ENCODE results near the gene FOXL3.
"Not testable (repeated sequence)": the region's sequence is repeated elsewhere in the genome, so short reads cannot be mapped to it uniquely, and the experiment has no call there.

FOXL3 gene

DNA sequence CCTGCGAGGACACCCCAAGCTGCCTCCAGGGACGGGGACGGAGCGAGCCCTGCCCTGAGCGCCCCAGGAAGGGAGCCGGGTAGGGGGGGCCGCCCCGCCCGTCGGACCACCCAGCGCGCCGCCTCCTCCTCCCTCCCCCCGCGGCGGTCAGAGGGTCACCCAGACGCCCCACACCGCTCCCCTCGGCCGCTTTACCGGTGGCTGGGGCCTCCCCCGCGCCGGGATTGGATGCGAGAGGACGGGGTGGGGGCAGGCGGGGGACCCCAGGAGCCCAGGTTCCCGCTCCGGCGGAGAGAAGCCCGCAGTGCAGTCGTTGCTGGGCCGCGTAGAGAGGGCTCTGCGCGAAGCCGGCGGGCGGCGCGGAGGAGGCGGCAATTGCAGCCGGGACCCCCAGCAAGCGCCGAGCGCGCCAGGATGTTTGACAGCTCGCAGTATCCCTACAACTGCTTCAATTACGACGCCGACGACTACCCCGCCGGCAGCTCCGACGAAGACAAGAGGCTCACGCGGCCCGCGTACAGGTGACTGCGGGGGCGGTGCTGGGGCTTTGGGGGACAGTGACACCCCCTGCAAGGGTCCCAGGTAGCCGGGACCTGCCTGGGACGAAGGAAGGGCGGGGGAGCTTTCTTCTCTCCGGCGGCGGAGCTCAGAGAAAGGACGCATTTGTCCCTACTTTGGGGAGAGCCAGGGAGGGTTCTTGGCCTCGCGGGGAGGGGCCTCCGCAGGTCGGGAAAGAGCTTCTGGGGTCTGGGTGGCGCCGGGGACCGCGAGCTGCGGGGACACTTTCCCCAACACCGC lies at the start of gene FOXL3:
TSS of gene FOXL3 (plus strand) at position 415 of the 798 bp plus-strand sequence. CDS start at position 415, 0 bp downstream.
- no peak for DNase-seq (ENCODE audit: extremely low read depth, insufficient read length)
- H3K36me3 ChIP-seq (ENCODE audit: control insufficient read depth, insufficient read depth, low read length): no peaks in the 10 kb centered on the region
- H3K4me3 ChIP-seq (replicated peaks; ENCODE audit: low read depth, low read length): no peak within 1 kb of the TSS
- no peaks in the 10 kb centered on the region for H3K27me3 ChIP-seq (replicated peaks; ENCODE audit: control insufficient read depth, insufficient read depth, low read length)
- TF ChIP-seq, protein P1, sequence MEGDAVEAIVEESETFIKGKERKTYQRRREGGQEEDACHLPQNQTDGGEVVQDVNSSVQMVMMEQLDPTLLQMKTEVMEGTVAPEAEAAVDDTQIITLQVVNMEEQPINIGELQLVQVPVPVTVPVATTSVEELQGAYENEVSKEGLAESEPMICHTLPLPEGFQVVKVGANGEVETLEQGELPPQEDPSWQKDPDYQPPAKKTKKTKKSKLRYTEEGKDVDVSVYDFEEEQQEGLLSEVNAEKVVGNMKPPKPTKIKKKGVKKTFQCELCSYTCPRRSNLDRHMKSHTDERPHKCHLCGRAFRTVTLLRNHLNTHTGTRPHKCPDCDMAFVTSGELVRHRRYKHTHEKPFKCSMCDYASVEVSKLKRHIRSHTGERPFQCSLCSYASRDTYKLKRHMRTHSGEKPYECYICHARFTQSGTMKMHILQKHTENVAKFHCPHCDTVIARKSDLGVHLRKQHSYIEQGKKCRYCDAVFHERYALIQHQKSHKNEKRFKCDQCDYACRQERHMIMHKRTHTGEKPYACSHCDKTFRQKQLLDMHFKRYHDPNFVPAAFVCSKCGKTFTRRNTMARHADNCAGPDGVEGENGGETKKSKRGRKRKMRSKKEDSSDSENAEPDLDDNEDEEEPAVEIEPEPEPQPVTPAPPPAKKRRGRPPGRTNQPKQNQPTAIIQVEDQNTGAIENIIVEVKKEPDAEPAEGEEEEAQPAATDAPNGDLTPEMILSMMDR (IDR thresholded peaks at IDR 0.05; ENCODE audit: insufficient read depth, low read length, poor library complexity, severe bottlenecking): no peak

DNA sequence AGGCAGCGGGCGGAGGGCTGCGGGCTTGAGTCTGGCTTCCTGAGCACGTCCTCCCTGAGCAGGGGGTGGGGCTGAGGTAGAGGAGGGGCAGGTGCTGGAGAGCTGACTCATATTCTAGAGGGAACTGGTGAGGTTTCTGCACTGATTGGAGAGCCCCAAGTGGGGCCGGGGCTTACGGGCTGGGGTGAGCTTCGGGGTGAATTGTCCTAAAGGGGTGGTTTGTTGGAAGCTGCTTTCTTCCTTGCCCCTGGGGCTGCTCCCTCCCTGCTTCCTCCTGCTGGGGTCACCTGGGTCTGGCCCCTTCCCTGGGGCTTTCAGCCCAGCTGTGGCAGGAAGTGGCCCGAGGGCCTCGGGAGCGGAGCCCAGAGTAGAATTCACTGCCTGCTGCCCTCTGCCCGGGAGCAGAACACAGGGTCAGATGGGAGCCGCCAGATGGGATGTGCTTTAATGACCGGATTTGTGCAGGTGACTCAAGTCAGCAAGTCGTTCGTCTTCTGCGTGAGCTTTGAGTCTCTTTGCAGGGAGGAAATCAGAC lies 49.0 kb upstream of the FOXL3 start:
- H3K36me3 ChIP-seq (ENCODE audit: control insufficient read depth, insufficient read depth, low read length): no peaks in the 10 kb centered on the region
- no peak overlapping the region for H3K4me3 ChIP-seq (replicated peaks; ENCODE audit: low read depth, low read length)
- TF ChIP-seq, protein P1 (IDR thresholded peaks at IDR 0.05; ENCODE audit: insufficient read depth, low read length, poor library complexity, severe bottlenecking): no peak
- no peak for DNase-seq (ENCODE audit: extremely low read depth, insufficient read length)
- no peaks in the 10 kb centered on the region for H3K27me3 ChIP-seq (replicated peaks; ENCODE audit: control insufficient read depth, insufficient read depth, low read length)

DNA sequence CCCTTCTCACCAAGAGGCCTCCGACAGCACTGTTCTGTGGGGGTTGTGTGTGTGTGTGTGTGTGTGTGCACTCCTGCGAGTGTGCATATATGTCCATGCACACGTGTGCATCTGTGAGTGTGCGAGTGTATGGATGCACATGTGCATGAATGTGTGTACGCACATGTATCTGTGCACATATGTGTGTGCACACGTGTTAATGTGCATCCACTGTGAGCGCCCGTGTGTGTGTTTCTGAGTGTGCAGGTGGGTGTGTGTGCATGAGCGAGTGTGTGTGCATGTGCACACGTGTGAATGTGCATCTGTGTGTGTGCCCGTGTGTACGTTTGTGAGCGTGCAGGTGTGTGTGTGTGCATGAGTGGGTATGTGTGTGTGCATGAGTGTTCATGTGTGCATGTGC lies 48.5 kb upstream of the FOXL3 start:
- DNase-seq (ENCODE audit: extremely low read depth, insufficient read length): no peak
- TF ChIP-seq, protein P1 (IDR thresholded peaks at IDR 0.05; ENCODE audit: insufficient read depth, low read length, poor library complexity, severe bottlenecking): no peak
- H3K27me3 ChIP-seq (replicated peaks; ENCODE audit: control insufficient read depth, insufficient read depth, low read length): no peaks in the 10 kb centered on the region
- H3K4me3 ChIP-seq (replicated peaks; ENCODE audit: low read depth, low read length): no peak overlapping the region
- no peaks in the 10 kb centered on the region for H3K36me3 ChIP-seq (ENCODE audit: control insufficient read depth, insufficient read depth, low read length)

DNA sequence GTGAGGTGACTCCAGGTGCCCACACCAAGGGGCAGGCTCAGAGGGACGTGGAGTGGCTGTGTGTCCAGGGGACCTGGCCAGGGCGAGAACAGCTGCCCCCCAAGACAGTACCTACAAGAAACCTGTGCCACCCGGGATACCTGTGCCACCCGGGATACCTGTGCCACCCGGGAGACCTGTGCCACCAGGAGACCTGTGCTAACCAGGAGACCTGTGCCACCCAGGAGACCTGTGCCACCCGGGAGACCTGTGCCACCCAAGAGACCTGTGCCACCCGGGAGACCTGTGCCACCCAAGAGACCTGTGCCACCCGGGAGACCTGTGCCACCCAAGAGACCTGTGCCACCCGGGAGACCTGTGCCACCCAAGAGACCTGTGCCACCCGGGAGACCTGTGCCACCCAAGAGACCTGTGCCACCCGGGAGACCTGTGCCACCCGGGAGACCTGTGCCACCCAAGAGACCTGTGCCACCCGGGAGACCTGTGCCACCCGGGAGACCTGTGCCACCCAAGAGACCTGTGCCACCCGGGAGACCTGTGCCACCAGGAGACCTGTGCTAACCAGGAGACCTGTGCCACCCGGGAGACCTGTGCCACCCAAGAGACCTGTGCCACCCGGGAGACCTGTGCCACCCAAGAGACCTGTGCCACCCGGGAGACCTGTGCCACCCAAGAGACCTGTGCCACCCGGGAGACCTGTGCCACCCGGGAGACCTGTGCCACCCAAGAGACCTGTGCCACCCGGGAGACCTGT lies 47.0 kb upstream of the FOXL3 start:
- H3K36me3 ChIP-seq (ENCODE audit: control insufficient read depth, insufficient read depth, low read length); H3K27me3 ChIP-seq (replicated peaks; ENCODE audit: control insufficient read depth, insufficient read depth, low read length); DNase-seq (ENCODE audit: extremely low read depth, insufficient read length); H3K4me3 ChIP-seq (replicated peaks; ENCODE audit: low read depth, low read length): not testable (repeated sequence)

DNA sequence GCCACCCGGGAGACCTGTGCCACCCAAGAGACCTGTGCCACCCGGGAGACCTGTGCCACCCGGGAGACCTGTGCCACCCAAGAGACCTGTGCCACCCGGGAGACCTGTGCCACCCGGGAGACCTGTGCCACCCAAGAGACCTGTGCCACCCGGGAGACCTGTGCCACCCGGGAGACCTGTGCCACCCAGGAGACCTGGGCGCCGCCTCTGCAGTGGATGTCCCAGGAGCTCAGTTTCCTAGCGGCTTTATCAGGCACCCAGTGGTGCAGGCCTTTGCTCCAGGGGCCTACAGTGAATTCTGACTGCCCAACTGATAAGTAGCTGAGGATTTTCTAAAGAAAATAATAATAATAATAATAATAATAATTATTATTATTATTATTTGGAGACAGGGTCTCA lies 46.4 kb upstream of the FOXL3 start:
- DNase-seq (ENCODE audit: extremely low read depth, insufficient read length); H3K27me3 ChIP-seq (replicated peaks; ENCODE audit: control insufficient read depth, insufficient read depth, low read length); H3K4me3 ChIP-seq (replicated peaks; ENCODE audit: low read depth, low read length); H3K36me3 ChIP-seq (ENCODE audit: control insufficient read depth, insufficient read depth, low read length): not testable (repeated sequence)

DNA sequence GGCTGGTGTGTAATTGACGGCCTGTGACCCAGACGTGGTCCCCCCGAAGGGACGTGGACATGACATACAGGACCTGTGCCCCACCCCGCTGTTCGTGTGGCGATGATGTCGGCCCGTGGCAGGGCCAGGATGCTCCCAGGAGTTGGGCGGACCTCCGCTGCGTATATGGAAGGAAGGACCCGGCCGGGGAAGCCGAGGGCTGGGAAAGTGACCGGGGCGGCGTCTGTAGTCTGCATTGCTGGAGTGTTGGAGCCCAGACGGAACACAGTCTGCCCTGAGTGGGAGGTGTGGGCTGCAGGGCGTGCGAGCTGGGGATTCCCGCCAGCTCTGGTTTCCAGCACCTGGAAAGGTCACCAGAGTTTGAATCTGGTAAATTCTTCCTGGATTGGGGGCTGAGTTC lies 45.0 kb upstream of the FOXL3 start:
- H3K4me3 ChIP-seq (replicated peaks; ENCODE audit: low read depth, low read length): no peak overlapping the region
- H3K36me3 ChIP-seq (ENCODE audit: control insufficient read depth, insufficient read depth, low read length): no peaks in the 10 kb centered on the region
- TF ChIP-seq, protein P1 (IDR thresholded peaks at IDR 0.05; ENCODE audit: insufficient read depth, low read length, poor library complexity, severe bottlenecking): no peak
- DNase-seq (ENCODE audit: extremely low read depth, insufficient read length): no peak
- H3K27me3 ChIP-seq (replicated peaks; ENCODE audit: control insufficient read depth, insufficient read depth, low read length): no peaks in the 10 kb centered on the region

All from GM06990 (cell line).